B cell (primary cell): ENCODE data around the gene USP17L28.
"Not testable (repeated sequence)": the region's sequence is repeated elsewhere in the genome, so short reads cannot be mapped to it uniquely, and the experiment has no call there.

Source experiments
- CTCF ChIP-seq: fragments of 200-600 bp; IDR thresholded peaks from one replicate; pipeline ENCODE4 v1.8.0; 2022; ENCODE audit warnings: antibody characterized with exemption, mild to moderate bottlenecking
- EZH2 ChIP-seq: IDR thresholded peaks from 2 replicates; pipeline ENCODE4 v1.6.1; 2012; ENCODE audit warnings: borderline replicate concordance, low read depth, mild to moderate bottlenecking, moderate library complexity, low read length; ENCODE audit not compliant: insufficient read depth, poor library complexity, severe bottlenecking

- TF ChIP-seq CTCF, EZH2: not testable (repeated sequence)
These were observed 4.6 kb downstream of the USP17L28 start, which contains the start of gene USP17L29 for GRCh38 chr4:9353338-9353737.
